HG03095 (cell line): ENCODE results near the gene CETP.
"Not testable (repeated sequence)": the region's sequence is repeated elsewhere in the genome, so short reads cannot be mapped to it uniquely, and the experiment has no call there.

ENCODE experiments used
- ATAC-seq: cut with Tn5 transposase; IDR thresholded peaks from one replicate; pipeline ENCODE4 v1.9.1; 2021; ENCODE audit warnings: moderate library complexity; ENCODE audit not compliant: unreplicated experiment

Gene CETP

DNA sequence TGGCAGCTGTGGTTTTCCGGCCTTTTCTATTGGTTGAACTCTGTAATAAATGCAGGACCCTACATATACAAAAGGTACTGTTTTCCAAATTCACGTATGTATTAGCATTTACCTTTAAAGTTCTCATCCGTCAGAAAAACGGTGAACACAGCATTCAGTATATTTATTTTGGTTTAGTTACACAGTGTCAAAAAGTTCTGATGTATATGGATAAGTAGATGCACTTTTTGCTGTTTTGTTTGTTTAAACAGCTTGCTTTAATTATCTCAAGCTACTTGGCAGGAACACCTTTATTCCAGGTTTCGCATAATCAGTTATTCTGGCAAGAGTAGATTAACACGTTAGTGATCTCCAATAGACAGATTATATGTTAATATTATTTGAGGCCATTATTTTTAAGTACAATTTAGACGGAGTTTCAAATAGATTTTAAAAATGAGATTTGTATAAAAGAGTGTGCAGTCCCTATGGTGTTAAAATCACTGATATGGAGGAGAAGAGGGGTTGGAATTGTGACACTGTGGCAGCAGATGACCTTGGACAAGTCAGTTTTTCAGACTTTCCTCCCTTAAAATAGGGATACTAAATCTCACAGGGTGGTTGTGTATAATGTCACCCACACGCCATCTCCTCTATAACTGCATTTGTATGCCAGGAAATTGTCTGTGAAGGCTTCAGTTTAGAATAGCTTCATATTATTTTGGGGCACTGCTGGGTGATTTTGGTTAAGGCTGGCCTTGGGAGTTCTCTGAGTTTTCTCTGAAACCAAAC, 27.7 kb upstream of the CETP start:
- ATAC-seq = no peak

DNA sequence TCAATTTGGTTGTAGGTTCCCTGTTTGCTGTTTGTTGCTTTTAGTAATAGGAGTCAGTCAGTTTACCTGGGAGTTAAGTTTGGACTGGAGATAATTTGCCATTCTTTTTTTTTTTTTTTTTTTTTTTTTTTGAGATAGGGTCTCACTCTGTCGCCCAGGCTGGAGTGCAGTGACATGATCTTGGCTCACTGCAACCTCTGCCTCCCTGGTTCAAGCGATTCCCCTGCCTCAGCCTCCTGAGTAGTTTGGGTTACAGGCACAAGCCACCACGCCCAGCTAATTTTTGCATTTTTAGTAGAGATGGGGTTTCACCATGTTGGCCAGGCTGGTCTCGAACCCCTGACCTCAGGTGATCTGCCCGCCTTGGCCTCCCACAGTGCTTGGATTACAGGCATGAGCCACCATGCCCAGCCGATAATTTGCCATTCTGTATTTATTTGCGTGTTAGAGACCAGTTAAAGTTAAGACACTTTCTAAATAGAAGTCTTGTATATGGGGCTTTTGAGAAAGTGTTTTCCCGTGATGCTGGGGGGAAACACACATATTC, 27.1 kb upstream of the CETP start:
- ATAC-seq = not testable (repeated sequence)

DNA sequence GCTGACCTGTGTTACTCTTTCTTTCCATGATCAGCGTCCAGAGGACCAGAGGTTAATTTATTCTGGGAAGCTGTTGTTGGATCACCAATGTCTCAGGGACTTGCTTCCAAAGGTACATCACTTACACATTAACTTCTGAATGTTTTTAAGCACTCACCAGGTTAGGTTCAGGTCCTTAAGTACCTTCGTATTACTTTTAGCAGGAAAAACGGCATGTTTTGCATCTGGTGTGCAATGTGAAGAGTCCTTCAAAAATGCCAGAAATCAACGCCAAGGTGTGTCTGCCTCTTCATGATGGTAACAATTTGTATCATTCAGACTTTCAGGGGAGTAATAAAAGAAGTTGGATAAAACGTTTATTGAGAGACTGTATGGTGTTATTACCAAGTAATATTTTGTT, 26.5 kb upstream of the CETP start:
- no peak for ATAC-seq

DNA sequence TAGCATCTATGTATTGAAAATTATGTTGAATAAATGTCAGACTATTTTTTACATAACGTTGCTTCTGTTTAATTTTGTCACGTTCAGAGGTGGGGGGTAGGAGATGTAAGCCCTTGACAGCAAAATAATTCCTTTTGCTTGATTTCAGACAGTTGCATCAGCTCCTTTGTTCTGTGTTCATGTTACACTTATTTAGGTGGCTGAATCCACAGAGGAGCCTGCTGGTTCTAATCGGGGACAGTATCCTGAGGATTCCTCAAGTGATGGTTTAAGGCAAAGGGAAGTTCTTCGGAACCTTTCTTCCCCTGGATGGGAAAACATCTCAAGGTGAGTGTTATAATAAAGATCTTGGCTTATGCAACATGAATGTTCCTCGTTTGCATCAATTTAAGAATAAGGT, 25.3 kb upstream of the CETP start:
- ATAC-seq = no peak

DNA sequence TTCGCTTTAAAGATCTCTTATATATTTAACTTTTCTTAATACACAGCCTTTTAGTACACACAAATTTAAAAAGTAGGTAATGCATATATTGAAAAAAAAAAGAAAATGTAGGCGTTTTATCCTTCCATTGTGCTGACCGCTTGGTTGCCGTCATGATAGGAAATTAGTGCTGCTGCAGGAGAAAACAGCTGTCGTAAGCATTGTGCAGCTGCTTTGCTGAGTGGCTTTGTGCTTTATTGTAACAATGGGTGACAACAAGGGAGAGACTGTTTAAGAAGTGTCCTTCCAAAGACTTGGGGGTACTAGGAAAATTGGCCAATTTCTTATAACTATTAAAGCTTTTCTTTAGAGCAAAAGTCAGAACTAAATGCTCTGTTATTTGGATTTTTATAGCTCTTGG, 24.8 kb upstream of the CETP start:
- no peak for ATAC-seq

DNA sequence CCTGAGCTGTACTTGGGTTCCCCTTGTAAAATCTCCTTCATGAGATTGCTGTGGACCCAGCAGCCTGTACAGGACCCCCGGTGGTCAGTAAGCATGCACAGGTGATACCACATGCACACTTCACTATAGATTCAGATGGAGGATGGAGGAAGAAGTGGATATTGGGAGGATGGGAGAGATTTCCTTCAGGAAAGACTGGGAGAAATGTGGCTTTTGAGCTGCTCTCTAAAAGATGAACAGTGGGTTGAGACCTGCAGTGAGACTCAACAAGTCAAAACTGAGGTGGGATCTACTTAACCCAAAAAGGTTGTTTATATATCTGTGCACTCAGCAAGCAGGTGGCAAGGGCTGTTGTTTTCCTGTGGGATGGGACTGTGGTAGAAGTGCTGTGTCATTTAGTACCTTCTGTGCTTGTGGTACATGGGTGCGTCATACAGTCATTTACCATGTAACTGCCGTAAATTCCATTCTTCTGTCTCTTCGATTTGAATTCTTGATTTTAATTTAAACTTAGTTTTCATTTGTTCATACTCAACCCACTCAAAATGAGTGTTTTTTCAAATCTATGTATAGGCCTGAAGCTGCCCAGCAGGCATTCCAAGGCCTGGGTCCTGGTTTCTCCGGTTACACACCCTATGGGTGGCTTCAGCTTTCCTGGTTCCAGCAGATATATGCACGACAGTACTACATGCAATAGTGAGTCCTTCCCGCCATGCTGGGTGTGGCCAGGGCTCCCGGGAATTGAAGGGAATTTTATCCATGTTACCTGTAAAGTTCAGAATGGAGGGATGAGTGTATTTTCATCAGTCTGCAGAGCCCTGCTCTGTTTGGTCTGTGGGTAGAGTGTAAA, 22.9 kb upstream of the CETP start:
- no peak for ATAC-seq

DNA sequence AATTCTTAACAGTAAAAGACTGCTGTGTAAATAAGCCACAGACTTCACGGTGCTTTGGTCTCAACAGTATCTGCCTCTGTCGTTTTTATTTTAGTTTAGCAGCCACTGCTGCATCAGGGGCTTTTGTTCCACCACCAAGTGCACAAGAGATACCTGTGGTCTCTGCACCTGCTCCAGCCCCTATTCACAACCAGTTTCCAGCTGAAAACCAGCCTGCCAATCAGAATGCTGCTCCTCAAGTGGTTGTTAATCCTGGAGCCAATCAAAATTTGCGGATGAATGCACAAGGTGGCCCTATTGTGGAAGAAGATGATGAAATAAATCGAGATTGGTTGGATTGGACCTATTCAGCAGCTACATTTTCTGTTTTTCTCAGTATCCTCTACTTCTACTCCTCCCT, 21.9 kb upstream of the CETP start:
- ATAC-seq = no peak

DNA sequence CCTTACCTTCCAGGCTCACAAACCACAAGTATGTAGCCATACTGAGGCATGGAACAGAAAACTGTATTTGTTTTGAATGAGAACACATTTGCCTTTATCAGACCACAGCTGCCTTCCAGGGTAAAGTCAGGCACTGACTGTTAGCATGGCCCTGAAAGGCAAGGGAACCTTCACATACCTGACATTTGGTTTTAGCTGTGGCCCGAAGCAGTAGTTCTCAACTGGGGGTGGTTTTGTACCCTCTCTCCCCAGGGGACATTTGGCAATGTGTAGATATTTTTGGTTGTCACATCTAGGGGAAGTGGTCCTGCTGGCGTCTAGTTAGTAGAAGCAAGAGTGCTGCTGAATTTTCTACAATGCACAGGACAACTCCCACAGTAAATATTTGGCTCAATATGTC, 20.7 kb upstream of the CETP start:
- ATAC-seq = no peak

DNA sequence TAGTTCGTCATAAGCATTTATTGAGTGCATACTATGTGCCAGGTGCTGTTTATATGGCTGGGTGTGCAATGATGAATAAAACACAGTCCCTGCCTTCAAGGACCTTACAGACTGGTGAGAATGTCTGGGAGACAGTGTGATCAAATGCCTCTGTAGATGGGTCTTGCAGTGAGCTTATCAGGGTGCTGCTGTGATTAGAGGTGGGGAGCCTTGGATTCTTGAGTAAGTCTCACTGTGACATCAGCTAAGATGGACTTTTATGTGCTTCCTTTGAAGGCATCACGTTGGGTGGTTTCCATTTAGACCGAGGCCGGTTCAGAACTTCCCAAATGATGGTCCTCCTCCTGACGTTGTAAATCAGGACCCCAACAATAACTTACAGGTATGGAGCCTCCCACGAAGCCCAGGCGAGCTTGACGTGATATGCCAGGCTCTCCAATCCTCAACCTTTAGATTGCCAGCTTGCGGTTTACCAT, 19.9 kb upstream of the CETP start:
- no peak for ATAC-seq

DNA sequence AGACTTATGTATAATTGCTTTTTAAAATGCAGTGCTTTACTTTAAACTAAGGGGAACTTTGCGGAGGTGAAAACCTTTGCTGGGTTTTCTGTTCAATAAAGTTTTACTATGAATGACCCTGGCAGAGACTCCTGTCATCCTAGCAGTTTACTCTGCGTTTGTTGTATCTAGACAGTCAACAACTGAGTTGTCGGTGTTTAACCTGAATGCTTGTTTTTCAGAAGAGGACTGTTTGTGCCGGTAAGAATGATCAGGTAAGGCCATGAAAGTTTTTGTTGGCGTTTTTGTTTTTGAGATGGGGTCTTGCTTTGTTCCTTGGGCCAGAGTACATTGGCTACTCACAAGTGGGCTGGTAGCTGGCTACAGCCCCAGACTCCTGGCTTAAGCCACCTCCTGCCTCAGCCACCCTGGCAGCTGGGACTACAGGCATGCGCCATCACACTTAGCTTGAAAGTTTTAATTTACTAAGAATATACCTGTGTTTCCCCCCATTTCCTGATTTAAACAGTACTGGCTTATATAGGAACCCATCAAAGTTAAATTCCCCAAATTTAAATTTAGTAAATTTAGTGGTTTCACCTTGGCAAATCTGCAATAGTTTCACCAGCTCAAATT, 17.9 kb upstream of the CETP start:
- ATAC-seq = no peak

DNA sequence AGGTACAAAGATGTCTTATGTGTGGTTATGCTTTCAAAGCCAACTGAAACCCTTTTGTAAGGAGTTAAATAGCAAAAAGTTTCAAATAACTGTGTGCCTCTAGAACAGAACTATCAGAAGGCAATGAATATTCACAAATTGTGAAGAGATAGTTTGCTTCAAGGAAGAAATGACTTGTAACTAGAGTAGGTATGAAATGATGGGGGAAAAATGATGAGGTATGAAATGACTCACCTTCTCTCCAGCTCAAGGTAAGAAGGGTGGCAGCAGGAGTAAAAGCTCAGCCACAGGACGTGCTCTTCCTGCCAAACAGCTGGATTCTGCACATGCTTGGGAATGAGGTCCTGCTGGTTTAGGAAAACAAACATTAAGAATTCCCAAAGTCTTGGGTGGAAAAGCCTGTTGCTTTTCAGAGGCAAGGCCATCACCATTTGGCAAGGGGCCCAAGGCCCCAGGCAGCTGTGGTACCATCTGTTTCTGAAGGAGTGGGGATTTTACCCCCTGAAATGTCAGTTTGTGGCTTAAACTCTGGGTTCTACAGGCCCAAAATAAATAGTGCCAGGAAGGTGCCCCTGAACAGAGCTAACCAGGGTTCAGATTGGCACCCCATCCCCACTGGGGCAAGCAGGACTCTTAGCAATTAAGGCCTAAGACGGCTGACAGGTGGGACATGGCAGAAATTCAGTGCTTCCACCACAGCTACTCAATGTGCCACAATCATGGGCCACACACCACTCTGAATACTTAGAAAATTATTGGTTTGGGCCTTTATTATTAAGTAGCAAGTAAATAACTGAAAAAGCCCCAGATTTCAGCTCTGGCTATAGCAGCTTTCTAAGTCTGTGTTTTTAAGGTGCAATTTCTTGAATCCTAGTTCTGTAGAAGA, 16.6 kb upstream of the CETP start:
- peak; percentile 36 for ATAC-seq

DNA sequence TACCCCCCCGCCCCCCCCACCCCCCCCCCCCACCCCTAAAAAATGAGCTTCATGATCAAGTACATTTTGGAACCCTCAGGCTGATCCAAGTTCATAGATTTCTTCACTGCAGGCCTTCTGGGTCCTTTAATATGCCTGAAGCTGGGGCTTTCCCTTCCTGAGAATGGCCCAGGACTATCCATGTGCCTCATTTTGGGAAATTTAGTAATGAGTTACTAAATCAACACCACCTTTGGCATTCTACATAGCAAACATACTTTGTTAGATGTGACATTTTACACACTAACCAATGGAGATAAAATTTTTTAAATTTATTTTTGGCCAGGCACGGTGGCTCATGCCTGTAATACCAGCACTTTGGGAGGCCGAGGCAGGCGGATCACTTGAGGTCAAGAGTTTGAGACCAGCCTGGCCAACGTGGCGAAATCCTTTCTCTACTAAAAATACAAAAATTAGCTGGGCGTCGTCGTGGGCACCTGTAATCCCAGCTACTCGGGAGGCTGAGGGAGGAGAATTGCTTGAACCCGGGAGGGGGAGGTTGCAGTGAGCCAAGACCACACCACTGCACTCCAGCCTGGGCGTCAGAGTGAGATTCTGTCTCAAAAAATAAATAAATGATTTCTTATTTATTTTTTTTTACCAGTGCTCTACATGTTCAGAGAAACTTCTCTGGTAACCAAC, 15.8 kb upstream of the CETP start:
- ATAC-seq = no peak

DNA sequence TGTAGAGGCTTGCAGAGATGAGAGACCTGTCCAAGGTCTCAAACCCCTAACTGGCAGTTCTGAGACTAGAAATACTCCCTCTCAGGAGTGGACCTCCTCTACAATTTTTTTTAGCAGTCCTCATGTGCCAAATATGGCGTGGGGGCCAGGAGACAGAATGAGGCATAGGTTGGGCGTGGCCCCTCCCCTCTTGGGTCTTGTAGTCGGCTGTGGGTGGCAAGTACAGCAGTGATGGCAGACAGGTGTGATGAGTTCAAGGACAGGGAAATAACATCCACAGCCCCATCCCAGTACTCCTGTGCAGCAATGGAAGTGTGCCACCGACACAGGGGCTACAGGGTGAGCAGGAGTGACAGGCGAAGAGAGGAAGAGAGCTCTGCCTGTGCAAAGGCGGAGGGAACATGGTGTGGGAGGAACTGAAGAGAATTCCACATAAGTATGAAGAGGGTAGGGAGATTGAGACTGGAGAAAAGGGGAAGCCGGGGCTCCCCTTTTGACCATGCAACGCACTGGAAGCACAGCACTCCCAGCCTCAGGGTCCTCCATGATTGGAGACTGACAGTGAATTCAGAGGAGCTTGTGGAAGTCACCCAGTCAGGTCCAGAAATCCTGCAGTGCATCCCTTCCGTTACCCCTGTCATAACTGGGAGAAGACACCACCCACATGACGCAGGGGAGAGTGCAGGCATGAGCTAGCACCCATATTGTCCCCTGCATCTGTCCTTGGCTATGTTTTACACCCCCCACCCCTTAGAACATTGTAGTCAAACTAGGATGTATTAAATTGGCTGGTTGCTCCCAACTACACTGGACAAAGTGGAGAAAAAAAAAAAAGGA, 14.8 kb upstream of the CETP start:
- ATAC-seq = no peak

DNA sequence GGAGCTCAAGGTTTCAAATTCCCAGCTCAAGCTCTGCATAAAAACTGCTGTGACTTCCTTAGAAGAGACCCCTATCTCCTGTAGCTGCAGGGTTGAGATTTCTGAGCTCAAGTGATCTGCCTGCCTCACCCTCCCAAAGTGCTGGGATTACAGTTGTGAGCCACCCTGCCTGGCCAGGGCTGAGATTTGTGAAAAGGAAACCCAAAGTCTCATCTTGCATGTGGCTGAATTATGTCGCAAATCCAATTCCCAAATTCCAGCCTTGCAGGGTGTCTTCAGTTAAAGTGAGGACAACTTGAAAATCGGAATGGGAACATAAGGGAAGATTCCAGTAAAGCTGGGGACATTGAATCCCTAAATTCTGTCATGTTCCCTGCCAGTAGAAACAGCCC, 14.2 kb upstream of the CETP start:
- no peak for ATAC-seq

DNA sequence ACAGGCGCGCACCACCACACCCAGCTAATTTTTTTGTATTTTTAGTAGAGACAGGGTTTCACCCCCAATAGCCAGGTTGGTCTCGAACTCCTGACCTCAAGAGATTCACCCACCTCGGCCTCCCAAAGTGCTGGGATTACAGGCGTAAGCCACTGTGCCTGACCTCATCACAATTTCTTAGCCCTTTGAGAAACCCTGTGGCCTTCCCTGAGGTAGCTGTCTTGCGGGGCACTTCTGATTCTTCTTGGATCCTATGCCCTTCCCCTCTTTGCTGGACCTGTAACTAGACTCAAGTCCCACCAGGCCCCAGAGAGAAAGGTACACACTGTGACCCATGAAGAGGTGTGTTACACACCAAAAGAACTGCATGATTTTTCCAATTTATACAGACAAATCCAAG, 13.5 kb upstream of the CETP start:
- no peak for ATAC-seq

DNA sequence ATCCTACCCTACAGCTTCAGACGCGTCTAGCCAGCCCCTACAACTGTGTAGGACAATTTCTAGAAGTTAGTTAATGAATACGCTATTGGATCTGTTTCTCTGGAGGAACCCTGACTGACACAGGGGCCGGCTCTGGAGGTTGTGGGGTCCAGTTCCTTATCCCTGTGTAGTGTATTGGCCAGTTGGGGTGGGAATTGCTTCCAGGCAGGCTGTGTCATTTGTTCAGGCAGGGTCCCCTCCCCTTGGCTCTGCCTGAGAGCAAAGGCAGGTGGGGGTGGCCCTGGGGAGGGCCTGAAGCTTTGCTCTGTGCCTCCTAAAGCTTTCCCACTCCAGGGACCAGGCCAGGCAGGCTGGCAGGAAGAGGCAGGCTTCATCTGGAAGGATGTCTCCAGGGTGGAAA, 11.7 kb upstream of the CETP start:
- ATAC-seq = no peak

DNA sequence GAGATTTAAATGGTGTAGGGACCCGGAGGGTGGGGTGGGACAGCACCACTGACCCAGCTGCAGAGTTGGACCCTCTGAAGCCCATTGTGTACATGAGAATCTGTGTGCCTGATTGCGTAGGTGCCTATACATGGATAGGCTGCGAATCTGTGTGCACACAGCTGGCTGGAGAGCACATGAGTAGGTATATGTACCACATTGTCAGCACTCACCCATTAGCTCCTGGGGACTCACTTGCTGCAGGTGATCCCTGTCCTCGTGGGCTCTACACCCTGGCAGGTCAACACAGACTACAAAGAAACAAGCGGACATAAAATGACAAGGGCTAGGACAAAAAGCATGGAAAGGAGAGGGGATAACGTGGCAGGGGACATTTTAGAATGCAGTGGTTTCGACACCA, 11.3 kb upstream of the CETP start:
- ATAC-seq = no peak

DNA sequence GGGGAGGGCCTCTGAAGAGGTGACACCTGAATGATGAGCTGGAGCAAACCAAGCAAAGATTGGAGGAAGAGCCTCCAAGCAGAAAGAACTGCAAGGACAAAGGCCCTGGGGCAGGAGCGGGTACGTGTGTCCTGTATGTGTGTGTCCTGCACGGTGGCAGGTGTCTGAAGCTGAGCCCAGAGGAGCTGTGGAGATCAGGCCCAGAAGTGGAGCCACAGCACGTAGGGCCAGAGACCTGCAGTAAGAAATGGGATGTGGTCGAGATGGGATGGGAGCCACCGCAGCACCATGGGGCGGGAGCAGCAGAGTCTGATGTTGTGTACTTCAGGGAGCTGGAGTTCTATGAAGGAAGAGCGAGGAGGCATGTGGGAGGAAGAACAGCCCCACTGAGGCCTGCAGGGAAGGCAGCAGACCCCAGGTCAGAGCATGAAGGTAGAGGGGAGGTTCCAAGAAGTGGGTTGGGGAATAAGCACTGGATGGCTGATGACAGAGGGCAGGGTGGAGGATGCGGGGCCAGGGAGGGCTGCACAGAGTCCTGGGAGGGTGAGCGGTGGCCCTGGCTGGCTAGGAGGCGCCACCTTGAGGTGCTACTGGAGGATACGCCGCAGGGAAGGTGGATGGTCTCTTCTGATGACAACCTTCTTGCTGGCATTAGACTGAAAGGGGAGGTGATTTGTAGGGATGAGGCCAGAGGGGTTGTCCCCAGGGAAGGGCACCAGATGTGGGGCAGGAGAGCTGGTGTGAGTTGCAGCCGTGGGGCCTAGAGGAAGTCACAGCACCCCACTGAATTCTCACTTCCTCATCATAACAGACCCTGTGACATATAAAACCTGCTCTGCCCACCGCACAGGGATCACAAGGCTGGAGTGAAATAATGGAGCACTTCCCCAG, 10.6 kb upstream of the CETP start:
- ATAC-seq = peak; percentile 38
